Uterus (tissue), 4 donors: ENCODE results near the gene ARHGAP4. TPM values are rescaled to one million over a fixed set of nuclear protein-coding genes. Genes with fewer than 3 reads are reported as not detected.

Source experiments
- DNase-seq, 2 donors: peaks; one replicate each; pipeline ENCODE4 v3.0.0-alpha.2; 2019 to 2020
- H3K27ac ChIP-seq, 2 donors: fragments of 200-600 bp; sonication (generic); 1 replicate in 1 of 2; 2 replicates in 1 of 2; pipeline ENCODE4 v1.5.1; 2016 to 2018
- H3K27me3 ChIP-seq, 2 donors: fragments of 200-600 bp; sonication (generic); one replicate each; pipeline ENCODE4 v1.5.1; 2018 to 2019; ENCODE audit warnings: control low read depth in 1 of 2
- H3K36me3 ChIP-seq, 2 donors: fragments of 200-600 bp; sonication (generic); one replicate each; pipeline ENCODE4 v1.5.1; 2019; ENCODE audit warnings: control low read depth in 1 of 2
- H3K4me1 ChIP-seq, 2 donors: fragments of 200-600 bp; sonication (generic); one replicate each; pipeline ENCODE4 v1.5.1; 2018 to 2019; ENCODE audit warnings: control low read depth in 1 of 2
- H3K4me3 ChIP-seq, 2 donors: fragments of 200-600 bp; sonication (generic); 1 replicate in 1 of 2; 2 replicates in 1 of 2; pipeline ENCODE4 v1.5.1; 2018 to 2019; ENCODE audit warnings: mild to moderate bottlenecking in 1 of 2
- H3K9me3 ChIP-seq, 2 donors: fragments of 200-600 bp; sonication (generic); one replicate each; pipeline ENCODE4 v1.5.1; 2019; ENCODE audit warnings: control low read depth in 1 of 2
- POLR2A ChIP-seq, 2 donors: fragments of 450-650 bp; IDR thresholded peaks; one replicate each; pipeline ENCODE4 v1.6.1; 2016; ENCODE audit warnings: antibody characterized with exemption in 2 of 2, mild to moderate bottlenecking in 1 of 2, moderate library complexity in 1 of 2
- intact Hi-C: fragments of 100-400 bp; cut with DNase I; formaldehyde crosslinking; loops from one replicate; pipeline ENCODE4 v1.15.1; 2023; ENCODE audit warnings: low total_unique reads
- total RNA-seq, 4 donors: library from RNA; depleted of rRNA in 3 of 4; stranded (reverse); fragments of >200 nt in 3 of 4; gene quantifications; one replicate each; pipeline versions ENCODE4 v1.1.0 to v1.2.4, GENCODE V29; 2014 to 2023
- TF ChIP-seq, protein P1 (sequence below), 4 experiments: fragments of 200-600 bp in 2 of 4; fragments of 450-650 bp in 2 of 4; sonication (generic) in 2 of 4; IDR thresholded peaks; one replicate each; pipeline ENCODE4 v1.5.1; 2016 to 2019; ENCODE audit warnings: antibody characterized with exemption in 4 of 4, mild to moderate bottlenecking in 2 of 4, moderate library complexity in 1 of 4
- donor health status: DM: yes; HTN: yes; CAD: no.

Gene ARHGAP4
- total RNA-seq, 4 donors from 2014 or later = 5.1 to 28.3 (median 15.8) TPM

DNA sequence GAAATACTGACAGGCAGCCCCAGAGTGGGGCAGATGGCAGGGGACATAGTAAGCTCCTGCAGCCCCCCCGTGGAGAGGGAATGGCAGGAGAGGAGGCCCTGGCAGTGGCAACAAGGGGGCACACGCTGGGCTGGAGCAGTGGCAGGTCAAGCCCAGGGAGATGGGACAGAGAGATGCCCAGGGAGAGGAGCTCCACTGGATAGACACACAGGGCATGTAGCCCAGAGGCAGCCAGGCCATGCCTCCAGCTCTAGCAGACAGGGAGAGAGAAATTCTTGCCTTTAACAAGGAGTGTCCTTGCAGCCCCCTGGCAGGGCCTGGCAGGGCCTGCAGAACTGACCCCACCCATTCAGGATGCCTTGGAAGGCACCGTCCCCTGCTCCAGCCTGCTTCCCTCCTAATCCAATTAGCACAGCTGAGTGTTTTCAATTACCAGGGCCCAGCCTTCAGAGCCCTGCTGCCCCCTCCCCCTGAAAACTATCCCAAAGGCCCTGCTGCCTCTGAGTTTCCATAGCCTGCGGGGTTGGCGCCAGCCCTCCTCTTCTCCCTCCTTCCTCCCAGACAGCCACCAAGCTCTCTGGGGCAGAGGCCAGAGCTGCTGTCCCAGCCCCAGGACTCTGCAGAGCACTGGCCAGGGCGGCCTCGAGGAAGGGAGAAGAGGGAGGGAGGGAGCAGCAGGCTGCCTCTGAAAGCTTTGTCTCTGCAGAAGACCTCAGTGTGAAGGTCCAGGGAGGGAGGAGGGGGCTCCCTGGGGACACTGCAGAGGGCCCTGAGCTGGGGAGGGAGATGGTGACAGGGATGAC lies 52.6 kb downstream of the ARHGAP4 start:
- Histone ChIP-seq H3K27ac (no peak overlapping the region), H3K4me1 (no peaks in the 10 kb centered on the region), H3K9me3 (no peaks in the 10 kb centered on the region), H3K4me3 (no peak overlapping the region), H3K36me3 (no peaks in the 10 kb centered on the region), H3K27me3 (no peaks in the 10 kb centered on the region)
- DNase-seq = no peak
- intact Hi-C loops = no loop called here
- TF ChIP-seq, protein P1, sequence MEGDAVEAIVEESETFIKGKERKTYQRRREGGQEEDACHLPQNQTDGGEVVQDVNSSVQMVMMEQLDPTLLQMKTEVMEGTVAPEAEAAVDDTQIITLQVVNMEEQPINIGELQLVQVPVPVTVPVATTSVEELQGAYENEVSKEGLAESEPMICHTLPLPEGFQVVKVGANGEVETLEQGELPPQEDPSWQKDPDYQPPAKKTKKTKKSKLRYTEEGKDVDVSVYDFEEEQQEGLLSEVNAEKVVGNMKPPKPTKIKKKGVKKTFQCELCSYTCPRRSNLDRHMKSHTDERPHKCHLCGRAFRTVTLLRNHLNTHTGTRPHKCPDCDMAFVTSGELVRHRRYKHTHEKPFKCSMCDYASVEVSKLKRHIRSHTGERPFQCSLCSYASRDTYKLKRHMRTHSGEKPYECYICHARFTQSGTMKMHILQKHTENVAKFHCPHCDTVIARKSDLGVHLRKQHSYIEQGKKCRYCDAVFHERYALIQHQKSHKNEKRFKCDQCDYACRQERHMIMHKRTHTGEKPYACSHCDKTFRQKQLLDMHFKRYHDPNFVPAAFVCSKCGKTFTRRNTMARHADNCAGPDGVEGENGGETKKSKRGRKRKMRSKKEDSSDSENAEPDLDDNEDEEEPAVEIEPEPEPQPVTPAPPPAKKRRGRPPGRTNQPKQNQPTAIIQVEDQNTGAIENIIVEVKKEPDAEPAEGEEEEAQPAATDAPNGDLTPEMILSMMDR (IDR thresholded peaks at IDR 0.05) = no peak
- no peak for TF ChIP-seq POLR2A (IDR thresholded peaks at IDR 0.05)

GRCh38 chrX:153871946-153872878 lies 53.9 kb downstream of the ARHGAP4 start:
- Histone ChIP-seq H3K27ac (no peak overlapping the region), H3K9me3 (no peaks in the 10 kb centered on the region), H3K36me3 (no peaks in the 10 kb centered on the region), H3K27me3 (no peaks in the 10 kb centered on the region), H3K4me1 (no peaks in the 10 kb centered on the region), H3K4me3 (no peak overlapping the region)
- intact Hi-C loops = no loop called here
- DNase-seq = no peak
- no peak for TF ChIP-seq POLR2A (IDR thresholded peaks at IDR 0.05)
- TF ChIP-seq, protein P1 (IDR thresholded peaks at IDR 0.05) = no peak

DNA sequence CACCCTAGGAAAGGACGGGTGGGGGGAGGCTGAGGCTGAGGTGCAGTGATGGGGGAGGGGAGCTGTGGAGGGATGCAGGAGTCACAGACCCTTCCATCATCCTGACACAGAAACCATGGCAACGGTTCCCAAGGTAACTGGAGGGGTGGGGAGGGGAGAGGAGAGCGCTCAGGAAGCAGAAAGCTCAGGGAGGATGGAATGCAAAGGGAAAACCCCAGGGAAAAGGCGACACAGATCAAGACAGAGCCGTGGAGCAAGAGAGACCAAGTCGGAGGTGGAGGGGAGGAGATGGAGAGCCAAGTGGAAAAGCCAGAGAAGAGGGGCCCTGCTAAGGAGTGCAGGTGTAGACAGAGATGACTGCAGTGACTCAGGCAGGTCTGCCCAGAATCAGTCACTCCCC lies 54.6 kb downstream of the ARHGAP4 start:
- TF ChIP-seq, protein P1 (IDR thresholded peaks at IDR 0.05) = no peak
- TF ChIP-seq POLR2A (IDR thresholded peaks at IDR 0.05) = no peak
- Histone ChIP-seq H3K4me1 (no peaks in the 10 kb centered on the region), H3K27me3 (no peaks in the 10 kb centered on the region), H3K27ac (no peak overlapping the region), H3K4me3 (no peak overlapping the region), H3K9me3 (no peaks in the 10 kb centered on the region), H3K36me3 (no peaks in the 10 kb centered on the region)
- intact Hi-C loops = no loop called here
- no peak for DNase-seq

DNA sequence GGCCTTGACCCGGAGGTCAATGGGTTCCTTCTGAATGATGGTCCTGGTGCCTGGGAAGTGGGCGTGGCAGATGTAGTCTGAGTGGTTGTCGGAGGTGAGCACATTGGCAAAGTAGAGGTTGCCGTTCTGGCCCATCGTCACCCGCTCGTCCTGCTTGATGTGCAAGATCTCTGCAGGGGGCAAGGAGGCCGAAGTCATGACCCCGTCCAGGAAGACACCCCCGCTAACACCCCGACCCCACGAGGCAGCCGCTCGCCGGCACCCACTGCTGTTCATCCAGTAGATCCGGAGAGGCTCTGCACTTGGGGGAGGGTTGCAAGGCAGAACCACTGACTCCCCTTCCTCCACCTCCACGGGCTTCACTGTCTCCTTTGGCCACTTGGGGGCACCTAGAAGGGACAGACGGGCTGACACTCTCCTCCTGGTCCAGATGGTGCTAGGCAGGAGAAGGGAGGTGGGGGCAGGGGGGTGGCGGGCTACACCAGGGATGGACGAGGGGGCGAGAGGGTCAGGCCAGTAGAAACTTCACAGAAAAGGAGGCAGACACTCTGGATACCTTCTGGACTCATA lies 55.2 kb downstream of the ARHGAP4 start:
- H3K27me3 ChIP-seq = no peaks in the 10 kb centered on the region
- intact Hi-C loops = no loop called here
- H3K4me1 ChIP-seq = no peaks in the 10 kb centered on the region
- no peak overlapping the region for H3K4me3 ChIP-seq
- H3K27ac ChIP-seq = no peak overlapping the region
- H3K9me3 ChIP-seq = no peaks in the 10 kb centered on the region
- no peak for DNase-seq
- TF ChIP-seq, protein P1 (IDR thresholded peaks at IDR 0.05) = no peak
- no peak for TF ChIP-seq POLR2A (IDR thresholded peaks at IDR 0.05)
- H3K36me3 ChIP-seq = no peaks in the 10 kb centered on the region
